B cell (primary cell): ENCODE results near the gene MAP3K6. TPM values are rescaled to one million over a fixed set of nuclear protein-coding genes. Genes with fewer than 3 reads are reported as not detected.

ENCODE experiments used
- ATAC-seq: fragments of 200-7000 bp; cut with Tn5 transposase; one replicate; pipeline ENCODE4 v1.10.0; 2021; ENCODE audit warnings: low read depth, mild to moderate bottlenecking, moderate number of reproducible peaks, moderate library complexity
- CTCF ChIA-PET: fragments of 350-600 bp; sonication (Branson Sonifier 250); formaldehyde crosslinking; loops from one replicate; lab custom pipeline; 2021; ENCODE audit warnings: antibody characterized with exemption, inconsistent platforms; lab: Charles Lee
- POLR2A ChIA-PET: fragments of 350-600 bp; sonication (Branson Sonifier 250); formaldehyde crosslinking; loops from one replicate; lab custom pipeline; 2021; ENCODE audit warnings: antibody characterized with exemption; lab: Charles Lee
- DNase-seq: peaks from one replicate; pipeline ENCODE4 v3.0.0; 2013
- H2AFZ ChIP-seq: 2 replicates; pipeline ENCODE4 v1.6.1; 2012; ENCODE audit warnings: mild to moderate bottlenecking, low read depth, low read length; ENCODE audit not compliant: insufficient read depth, poor library complexity, severe bottlenecking
- H3K27ac ChIP-seq, 2 donors: 1 replicate in 1 of 2; 2 replicates in 1 of 2; pipeline ENCODE4 v1.5.1; 2012 to 2013; ENCODE audit warnings: low read length in 2 of 2, mild to moderate bottlenecking in 2 of 2, moderate library complexity in 1 of 2
- H3K27me3 ChIP-seq, 4 experiments: fragments of 200-600 bp in 1 of 4; sonication (generic) in 1 of 4; replicated peaks in 1 of 4; 1 replicate in 2 of 4; 2 replicates in 2 of 4; pipeline versions ENCODE4 v1.6.1 to v1.7.0; 2013 to 2016; ENCODE audit warnings: low read length in 3 of 4, mild to moderate bottlenecking in 2 of 4, mixed read lengths in 1 of 4, moderate library complexity in 1 of 4; ENCODE audit not compliant: insufficient read depth in 4 of 4, control insufficient read depth in 3 of 4; ENCODE audit errors: control extremely low read depth in 1 of 4
- H3K36me3 ChIP-seq, 2 experiments: replicated peaks in 1 of 2; 1 replicate in 1 of 2; 2 replicates in 1 of 2; pipeline versions ENCODE4 v1.6.1 to v1.7.1; 2013; ENCODE audit warnings: low read length in 1 of 2; ENCODE audit not compliant: insufficient read depth in 2 of 2, control insufficient read depth in 1 of 2; ENCODE audit errors: control extremely low read depth in 1 of 2, extremely low read depth in 1 of 2
- H3K4me1 ChIP-seq, 2 donors: fragments of 200-600 bp in 1 of 2; sonication (generic) in 1 of 2; 1 replicate in 1 of 2; 2 replicates in 1 of 2; pipeline versions ENCODE4 v1.5.1 to v1.6.1; 2013 to 2017; ENCODE audit warnings: low read length in 2 of 2; ENCODE audit not compliant: control insufficient read depth in 2 of 2, insufficient read depth in 2 of 2
- H3K4me2 ChIP-seq: replicated peaks from 2 replicates; pipeline ENCODE3; 2012; ENCODE audit warnings: mild to moderate bottlenecking, low read depth, low read length; ENCODE audit not compliant: poor library complexity, severe bottlenecking
- H3K4me3 ChIP-seq, 5 experiments: fragments of 200-600 bp in 1 of 5; sonication (generic) in 1 of 5; 1 replicate in 3 of 5; 2 replicates in 2 of 5; pipeline versions ENCODE4 v1.5.1 to v1.7.0; 2011 to 2016; ENCODE audit warnings: low read length in 4 of 5, mild to moderate bottlenecking in 4 of 5, low read depth in 2 of 5, control low read depth in 1 of 5, moderate library complexity in 1 of 5; ENCODE audit not compliant: insufficient read depth in 1 of 5; ENCODE audit errors: control extremely low read depth in 1 of 5, extremely low read depth in 1 of 5
- H3K79me2 ChIP-seq: fragments of 200-600 bp; sonication (generic); one replicate; pipeline ENCODE4 v1.6.0; 2016; ENCODE audit warnings: low read length; ENCODE audit not compliant: control insufficient read depth, insufficient read depth
- H3K9ac ChIP-seq: fragments of 200-600 bp; sonication (generic); 2 replicates; pipeline ENCODE4 v1.6.1; 2017; ENCODE audit warnings: mild to moderate bottlenecking, low read length, moderate library complexity
- H3K9me3 ChIP-seq, 3 donors: one replicate each; pipeline versions ENCODE4 v1.6.1 to v1.7.1; 2013; ENCODE audit warnings: low read length in 2 of 3; ENCODE audit not compliant: control insufficient read depth in 2 of 3, insufficient read depth in 1 of 3; ENCODE audit errors: control extremely low read depth in 1 of 3
- H4K20me1 ChIP-seq: 2 replicates; pipeline ENCODE4 v1.6.0; 2012; ENCODE audit warnings: mild to moderate bottlenecking, low read length; ENCODE audit not compliant: insufficient read depth, control insufficient read depth, poor library complexity, severe bottlenecking
- H3K27ac Mint-ChIP-seq: one replicate; pipeline ENCODE4 v1.8.0; 2021; ENCODE audit warnings: mixed read lengths
- H3K27me3 Mint-ChIP-seq: one replicate; pipeline ENCODE4 v1.8.0; 2021; ENCODE audit warnings: mixed read lengths
- H3K4me1 Mint-ChIP-seq: one replicate; pipeline ENCODE4 v1.8.0; 2021; ENCODE audit warnings: mixed read lengths
- H3K4me3 Mint-ChIP-seq: one replicate; pipeline ENCODE4 v1.8.0; 2021; ENCODE audit warnings: mixed read lengths
- H3K9me3 Mint-ChIP-seq: one replicate; pipeline ENCODE4 v1.8.0; 2022; ENCODE audit warnings: mixed read lengths; ENCODE audit not compliant: insufficient read depth
- CTCF ChIP-seq: fragments of 200-600 bp; IDR thresholded peaks from one replicate; pipeline ENCODE4 v1.8.0; 2022; ENCODE audit warnings: antibody characterized with exemption, mild to moderate bottlenecking
- EZH2 ChIP-seq: IDR thresholded peaks from 2 replicates; pipeline ENCODE4 v1.6.1; 2012; ENCODE audit warnings: borderline replicate concordance, low read depth, mild to moderate bottlenecking, moderate library complexity, low read length; ENCODE audit not compliant: insufficient read depth, poor library complexity, severe bottlenecking
- WGBS: methylation state at CpG from one replicate; pipeline ENCODE4 v1.1.5; 2013; ENCODE audit warnings: missing lambda C conversion rate; ENCODE audit not compliant: insufficient coverage; 5-methylcytosine and 5-hydroxymethylcytosine counted together
- intact Hi-C: fragments of 100-400 bp; cut with micrococcal nuclease; formaldehyde crosslinking; loops from one replicate; pipeline ENCODE4 v1.10.0; 2022
- polyA plus RNA-seq: library from polyadenylated mRNA; depleted of rRNA; stranded (reverse); fragments of >200 nt; gene quantifications from 2 replicates; pipeline ENCODE4 v1.2.3, GENCODE V29; 2012
- total RNA-seq, 2 donors: library from RNA; stranded (reverse); fragments of 120-200 nt in 1 of 2; gene quantifications; 1 replicate in 1 of 2; 2 replicates in 1 of 2; pipeline versions ENCODE4 v1.2.3 to v1.2.4, GENCODE V29; 2013 to 2022

MAP3K6 gene
- total and polyA plus RNA-seq, 2 donors (not counting 1 experiment from before 2014, with no cell fraction given): 9.4 to 11.0 TPM

GRCh38 chr1:27414091-27414490 lies 47.3 kb upstream of the MAP3K6 start:
- WGBS: 83% methylated on average over 1 of the region's 1 CpG
- peaks cover 32% of the 10 kb centered on the region for H4K20me1 ChIP-seq
- peaks cover 6 to 96% of the 10 kb centered on the region in 2 experiments for H3K36me3 ChIP-seq
- H2AFZ ChIP-seq: no peak overlapping the region
- POLR2A ChIA-PET: no interaction called here
- H3K27ac ChIP-seq: peak overlapping the region in 1 of 2 donors; percentile 12
- no peaks in the 10 kb centered on the region for H3K27me3 ChIP-seq
- H3K4me3 Mint-ChIP-seq: no peak overlapping the region
- ATAC-seq (no peak), DNase-seq (no peak)
- H3K27me3 Mint-ChIP-seq: no peaks in the 10 kb centered on the region
- peaks cover 34% of the 10 kb centered on the region for H3K79me2 ChIP-seq
- no peak overlapping the region for H3K27ac Mint-ChIP-seq
- no peak overlapping the region for H3K4me2 ChIP-seq
- no peaks in the 10 kb centered on the region for H3K9me3 Mint-ChIP-seq
- TF ChIP-seq EZH2 (no peak), CTCF (no peak)
- H3K9ac ChIP-seq: no peak overlapping the region
- H3K4me3 ChIP-seq: no peak overlapping the region
- CTCF ChIA-PET: interaction anchor here (1.0 to 9.5 kb wide), 8 partner anchors 10 to 248 kb away, joined by 3 to 95 read pairs (median 16); partner anchors contain the start of gene AHDC1
- no peaks in the 10 kb centered on the region for H3K9me3 ChIP-seq
- peaks cover 30 to 33% of the 10 kb centered on the region in 2 donors for H3K4me1 ChIP-seq
- H3K4me1 Mint-ChIP-seq: peaks cover 34% of the 10 kb centered on the region
- intact Hi-C loops: no loop called here

DNA sequence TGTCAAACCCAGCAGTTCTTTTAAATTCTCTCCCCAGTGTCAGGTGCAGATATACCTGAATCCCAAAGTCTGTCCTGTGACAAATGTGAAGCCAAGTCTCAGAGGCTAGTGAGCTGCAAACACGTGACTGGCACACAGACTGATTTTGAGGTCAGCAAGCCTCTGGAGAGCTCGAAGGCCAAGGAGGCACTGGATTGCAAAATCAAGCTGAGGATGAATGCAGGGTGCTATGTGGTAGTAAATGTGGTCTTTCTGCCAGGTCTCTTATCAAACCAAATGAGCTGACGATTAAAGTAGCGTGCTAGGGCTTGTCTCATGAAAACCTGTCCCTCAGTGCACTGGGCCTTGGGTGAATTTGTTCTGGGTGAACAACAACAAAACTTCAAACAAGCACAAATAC lies 46.2 kb upstream of the MAP3K6 start:
- H3K4me1 Mint-ChIP-seq: peaks cover 30% of the 10 kb centered on the region
- H4K20me1 ChIP-seq: peaks cover 23% of the 10 kb centered on the region
- no peaks in the 10 kb centered on the region for H3K27me3 ChIP-seq
- peaks cover 24% of the 10 kb centered on the region for H3K79me2 ChIP-seq
- H3K9ac ChIP-seq: no peak overlapping the region
- H3K27ac ChIP-seq: no peak overlapping the region
- no peak for TF ChIP-seq CTCF
- no peak for TF ChIP-seq EZH2
- no peaks in the 10 kb centered on the region for H3K27me3 Mint-ChIP-seq
- no peaks in the 10 kb centered on the region for H3K9me3 Mint-ChIP-seq
- no peak overlapping the region for H2AFZ ChIP-seq
- no peak overlapping the region for H3K4me3 ChIP-seq
- ATAC-seq: no peak
- peaks cover 21 to 23% of the 10 kb centered on the region in 2 donors for H3K4me1 ChIP-seq
- H3K4me2 ChIP-seq: no peak overlapping the region
- 100% methylated on average over 4 of the region's 4 CpGs for WGBS
- intact Hi-C loops: no loop called here
- CTCF ChIA-PET: interaction anchor here (0.5 to 9.5 kb wide), 8 partner anchors 10 to 258 kb away, joined by 3 to 95 read pairs (median 4); partner anchors contain the start of genes AHDC1 and SLC9A1
- H3K36me3 ChIP-seq: peaks cover 10 to 96% of the 10 kb centered on the region in 2 experiments
- H3K27ac Mint-ChIP-seq: peak overlapping the region; percentile 62
- H3K4me3 Mint-ChIP-seq: no peak overlapping the region
- no peak for DNase-seq
- POLR2A ChIA-PET: no interaction called here
- H3K9me3 ChIP-seq: no peaks in the 10 kb centered on the region
